ENCODE measurements around the gene MPPE1. TPM values are rescaled to one million over a fixed set of nuclear protein-coding genes. Genes with fewer than 3 reads are reported as not detected.

The MPPE1 gene
- total RNA-seq, 4 donors from 2014 or later, result 10.9 to 30.2 (median 24.4) TPM

GRCh38 chr18:11868230-11868629 is 39.9 kb downstream of the MPPE1 start:
- intact Hi-C loops (cut with DNase I), result no loop called here
- H3K27me3 ChIP-seq, result no peaks in the 10 kb centered on the region
- WGBS, result 95% methylated on average over 8 of the region's 8 CpGs
- H3K27ac ChIP-seq (replicated peaks in 1 of 4), result no peak overlapping the region
- H3K4me3 ChIP-seq, result no peak overlapping the region
- peaks cover 0 to 27% (median 3%) of the 10 kb centered on the region in 4 donors for H3K36me3 ChIP-seq
- no peaks in the 10 kb centered on the region for H3K9me3 ChIP-seq
- H3K4me1 ChIP-seq, result peaks cover 0 to 3% (median 0%) of the 10 kb centered on the region in 4 donors
- DNase-seq (ENCODE audit: extremely low spot score), result no peak
- no peak for TF ChIP-seq CTCF (IDR thresholded peaks at IDR 0.05)
- TF ChIP-seq POLR2A (IDR thresholded peaks at IDR 0.05; ENCODE audit: low read depth), result no peak
- TF ChIP-seq POLR2AphosphoS5 (IDR thresholded peaks at IDR 0.05), result no peak
- no peak for TF ChIP-seq EP300 (IDR thresholded peaks at IDR 0.05)

GRCh38 chr18:11866764-11867163 is 41.4 kb downstream of the MPPE1 start:
- 67% methylated on average over 5 of the region's 5 CpGs for WGBS

GRCh38 chr18:11866329-11866728 is 41.8 kb downstream of the MPPE1 start:
- no peak for TF ChIP-seq EP300 (IDR thresholded peaks at IDR 0.05)
- no peak for TF ChIP-seq POLR2AphosphoS5 (IDR thresholded peaks at IDR 0.05)
- no peak for TF ChIP-seq POLR2A (IDR thresholded peaks at IDR 0.05; ENCODE audit: low read depth)
- no peak for TF ChIP-seq CTCF (IDR thresholded peaks at IDR 0.05)
- H3K36me3 ChIP-seq, result peaks cover 0 to 19% (median 3%) of the 10 kb centered on the region in 4 donors
- no peak for DNase-seq (ENCODE audit: extremely low spot score)
- H3K4me3 ChIP-seq, result no peak overlapping the region
- H3K27ac ChIP-seq (replicated peaks in 1 of 4), result no peak overlapping the region
- no peaks in the 10 kb centered on the region for H3K4me1 ChIP-seq
- WGBS, result 78% methylated on average over 10 of the region's 10 CpGs
- no peaks in the 10 kb centered on the region for H3K27me3 ChIP-seq
- intact Hi-C loops (cut with DNase I), result no loop called here
- no peaks in the 10 kb centered on the region for H3K9me3 ChIP-seq

More at GRCh38 chr18:11866764-11867163, 41.4 kb downstream of the MPPE1 start:
- Histone ChIP-seq H3K27ac (replicated peaks in 1 of 4) (no peak overlapping the region), H3K4me1 (no peaks in the 10 kb centered on the region), H3K27me3 (no peaks in the 10 kb centered on the region), H3K9me3 (no peaks in the 10 kb centered on the region), H3K36me3 (peaks cover 0 to 19% (median 3%) of the 10 kb centered on the region in 4 donors), H3K4me3 (no peak overlapping the region)
- intact Hi-C loops (cut with DNase I), result no loop called here
- TF ChIP-seq EP300 (IDR thresholded peaks at IDR 0.05), result no peak
- no peak for DNase-seq (ENCODE audit: extremely low spot score)

GRCh38 chr18:11865071-11865470 is 43.0 kb downstream of the MPPE1 start:
- H3K27me3 ChIP-seq, result no peaks in the 10 kb centered on the region
- intact Hi-C loops (cut with DNase I), result no loop called here
- no peaks in the 10 kb centered on the region for H3K9me3 ChIP-seq
- DNase-seq (ENCODE audit: extremely low spot score), result no peak
- no peak overlapping the region for H3K27ac ChIP-seq (replicated peaks in 1 of 4)
- H3K4me1 ChIP-seq, result no peaks in the 10 kb centered on the region
- TF ChIP-seq CTCF (IDR thresholded peaks at IDR 0.05), result no peak
- 89% methylated on average over 12 of the region's 12 CpGs for WGBS
- peaks cover 0 to 19% (median 3%) of the 10 kb centered on the region in 4 donors for H3K36me3 ChIP-seq
- no peak overlapping the region for H3K4me3 ChIP-seq

GRCh38 chr18:11864471-11864870 is 43.6 kb downstream of the MPPE1 start:
- Histone ChIP-seq H3K9me3 (no peaks in the 10 kb centered on the region), H3K27ac (replicated peaks in 1 of 4) (no peak overlapping the region)
- intact Hi-C loops (cut with DNase I), result no loop called here

More at GRCh38 chr18:11864471-11864870, 43.6 kb downstream of the MPPE1 start:
- TF ChIP-seq POLR2A (IDR thresholded peaks at IDR 0.05; ENCODE audit: low read depth) (no peak), EP300 (IDR thresholded peaks at IDR 0.05) (no peak), POLR2AphosphoS5 (IDR thresholded peaks at IDR 0.05) (no peak), CTCF (IDR thresholded peaks at IDR 0.05) (no peak)
- Histone ChIP-seq H3K4me1 (no peaks in the 10 kb centered on the region), H3K4me3 (no peak overlapping the region), H3K36me3 (peaks cover 0 to 16% (median 3%) of the 10 kb centered on the region in 4 donors), H3K27me3 (no peaks in the 10 kb centered on the region)
- 70% methylated on average over 2 of the region's 2 CpGs for WGBS
- DNase-seq (ENCODE audit: extremely low spot score), result no peak

Measured in esophagus muscularis mucosa (tissue), 4 donors.